Muscle layer of duodenum (tissue), 2 donors: ENCODE measurements around the gene DIAPH2.

Experiments used
- H3K27ac ChIP-seq: one replicate; pipeline ENCODE4 v1.7.0; 2013; ENCODE audit warnings: mild to moderate bottlenecking, low read length
- H3K27me3 ChIP-seq: one replicate; pipeline ENCODE4 v1.7.0; 2013; ENCODE audit warnings: low read depth, mild to moderate bottlenecking, control low read depth, low read length
- H3K36me3 ChIP-seq, 2 donors: one replicate each; pipeline ENCODE4 v1.7.0; 2013; ENCODE audit warnings: low read length in 2 of 2, control low read depth in 1 of 2, mild to moderate bottlenecking in 1 of 2; ENCODE audit not compliant: insufficient read depth in 2 of 2, control insufficient read depth in 1 of 2
- H3K4me1 ChIP-seq, 2 donors: one replicate each; pipeline ENCODE4 v1.7.0; 2013; ENCODE audit warnings: low read length in 2 of 2, mild to moderate bottlenecking in 2 of 2, control low read depth in 1 of 2, moderate library complexity in 1 of 2; ENCODE audit not compliant: insufficient read depth in 2 of 2, control insufficient read depth in 1 of 2
- H3K4me3 ChIP-seq, 2 donors: one replicate each; pipeline ENCODE4 v1.7.0; 2013; ENCODE audit warnings: low read length in 2 of 2, low read depth in 1 of 2, mild to moderate bottlenecking in 1 of 2
- H3K9me3 ChIP-seq, 2 donors: one replicate each; pipeline ENCODE4 v1.7.0; 2013; ENCODE audit warnings: low read length in 2 of 2, control low read depth in 1 of 2, mild to moderate bottlenecking in 1 of 2; ENCODE audit not compliant: control insufficient read depth in 1 of 2
- donor health status: healthy.

Gene DIAPH2

DNA sequence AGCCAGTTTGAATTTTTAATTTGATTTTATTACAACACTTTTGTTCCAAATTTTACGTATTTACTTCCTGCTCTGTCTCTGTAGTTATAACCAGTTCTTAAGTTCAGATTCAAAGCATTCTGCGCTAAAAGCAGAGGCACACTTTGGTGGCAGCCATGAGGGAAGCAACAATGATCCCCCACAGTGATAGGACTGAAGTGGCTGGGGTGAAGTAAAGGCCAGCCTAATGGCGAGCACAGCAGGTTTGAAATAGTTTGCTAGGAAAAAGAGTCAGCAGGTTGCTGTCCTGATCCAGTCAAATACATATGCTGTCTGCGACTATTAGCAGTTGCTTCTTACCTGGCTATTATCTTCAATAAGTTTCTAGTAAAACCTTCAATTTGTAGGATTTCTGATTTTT, 375.4 kb downstream of the DIAPH2 start:
- no peaks in the 10 kb centered on the region for H3K36me3 ChIP-seq
- H3K4me3 ChIP-seq = no peak overlapping the region
- H3K9me3 ChIP-seq = no peaks in the 10 kb centered on the region
- H3K27ac ChIP-seq = no peak overlapping the region
- H3K27me3 ChIP-seq = no peaks in the 10 kb centered on the region
- H3K4me1 ChIP-seq = no peaks in the 10 kb centered on the region

DNA sequence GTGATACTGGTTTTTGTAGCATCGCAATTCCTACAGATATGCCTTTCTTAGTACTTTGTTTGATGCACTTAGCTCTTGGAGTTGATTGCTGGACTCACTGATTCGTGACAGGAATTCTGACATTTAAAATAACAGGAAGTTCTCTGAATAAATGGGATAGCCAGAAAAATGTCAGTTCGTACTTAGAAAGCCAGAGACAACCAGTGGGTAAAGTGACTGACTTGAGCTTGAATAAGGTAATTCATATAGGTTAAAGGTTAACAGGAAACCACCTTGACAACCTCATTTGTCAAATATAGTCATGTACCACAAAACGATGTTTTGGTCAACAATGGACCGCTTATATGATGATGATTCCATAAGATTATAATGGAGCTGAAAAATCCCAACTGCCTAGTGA, 380.4 kb downstream of the DIAPH2 start:
- H3K4me3 ChIP-seq = no peak overlapping the region

DNA sequence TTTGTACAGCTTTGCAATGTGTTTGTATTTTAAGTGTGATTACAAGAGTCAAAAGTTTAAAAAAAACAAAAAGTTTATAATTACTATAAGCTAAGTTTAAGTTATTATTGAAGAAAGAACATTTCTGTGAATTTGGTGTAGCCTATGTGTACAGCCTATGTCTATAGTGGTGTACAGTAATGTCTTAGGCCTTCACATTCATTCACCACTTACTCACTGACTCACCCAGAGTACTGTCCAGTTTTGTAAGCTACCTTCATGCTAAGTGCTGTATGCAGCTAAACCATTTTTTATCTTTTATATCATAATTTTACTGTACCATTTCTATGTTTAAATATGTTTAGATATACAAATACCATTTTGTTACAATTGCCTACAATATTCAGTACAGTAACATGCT, 381.3 kb downstream of the DIAPH2 start:
- Histone ChIP-seq H3K27ac (no peak overlapping the region), H3K4me3 (no peak overlapping the region), H3K9me3 (no peaks in the 10 kb centered on the region), H3K4me1 (no peaks in the 10 kb centered on the region), H3K36me3 (no peaks in the 10 kb centered on the region), H3K27me3 (no peaks in the 10 kb centered on the region)

More for the DNA sequence above, 380.4 kb downstream of the DIAPH2 start:
- no peaks in the 10 kb centered on the region for H3K27me3 ChIP-seq
- no peaks in the 10 kb centered on the region for H3K9me3 ChIP-seq
- no peak overlapping the region for H3K27ac ChIP-seq
- H3K36me3 ChIP-seq = no peaks in the 10 kb centered on the region
- H3K4me1 ChIP-seq = no peaks in the 10 kb centered on the region

DNA sequence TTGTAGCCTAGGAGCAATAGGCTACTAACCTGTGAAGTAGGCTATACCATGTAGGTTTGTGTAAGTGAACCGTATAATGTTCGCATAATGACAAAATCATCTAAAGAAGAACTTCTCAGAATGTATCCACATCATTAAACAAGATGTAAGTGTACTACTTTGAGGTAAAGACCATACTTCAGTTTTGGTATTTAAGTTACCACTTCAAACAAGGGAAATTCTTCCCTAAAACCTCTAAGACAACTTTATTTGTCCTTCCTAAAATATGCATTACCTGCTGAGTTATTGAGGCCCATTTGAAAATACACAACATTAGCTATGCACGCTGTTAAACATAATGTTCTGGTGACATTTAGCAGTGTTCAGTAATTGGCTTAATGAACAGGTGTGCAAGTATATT, 381.7 kb downstream of the DIAPH2 start:
- no peaks in the 10 kb centered on the region for H3K4me1 ChIP-seq
- no peak overlapping the region for H3K27ac ChIP-seq
- no peaks in the 10 kb centered on the region for H3K36me3 ChIP-seq
- no peak overlapping the region for H3K4me3 ChIP-seq
- no peaks in the 10 kb centered on the region for H3K9me3 ChIP-seq
- H3K27me3 ChIP-seq = no peaks in the 10 kb centered on the region

DNA sequence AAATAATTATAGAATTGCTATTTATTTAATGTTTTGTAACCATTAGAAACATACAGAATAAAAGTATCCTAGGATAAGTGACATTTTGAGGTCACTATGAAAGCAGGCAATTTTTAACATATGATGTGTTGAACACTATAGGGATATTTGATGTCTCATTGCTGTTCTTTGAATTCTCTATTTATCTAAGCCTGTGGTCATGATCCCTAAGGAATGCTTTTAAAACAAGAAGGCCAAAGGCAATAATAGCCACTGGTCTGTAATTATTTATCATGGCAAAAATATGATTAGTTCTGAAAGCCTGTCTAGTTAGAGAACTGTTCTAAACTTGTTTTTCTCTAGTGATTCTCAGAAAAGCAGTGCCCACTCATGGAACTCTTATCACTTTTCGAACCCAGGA, 385.7 kb downstream of the DIAPH2 start:
- H3K36me3 ChIP-seq = no peaks in the 10 kb centered on the region
- no peak overlapping the region for H3K27ac ChIP-seq
- no peak overlapping the region for H3K4me3 ChIP-seq
- H3K9me3 ChIP-seq = no peaks in the 10 kb centered on the region
- no peaks in the 10 kb centered on the region for H3K4me1 ChIP-seq
- no peaks in the 10 kb centered on the region for H3K27me3 ChIP-seq

DNA sequence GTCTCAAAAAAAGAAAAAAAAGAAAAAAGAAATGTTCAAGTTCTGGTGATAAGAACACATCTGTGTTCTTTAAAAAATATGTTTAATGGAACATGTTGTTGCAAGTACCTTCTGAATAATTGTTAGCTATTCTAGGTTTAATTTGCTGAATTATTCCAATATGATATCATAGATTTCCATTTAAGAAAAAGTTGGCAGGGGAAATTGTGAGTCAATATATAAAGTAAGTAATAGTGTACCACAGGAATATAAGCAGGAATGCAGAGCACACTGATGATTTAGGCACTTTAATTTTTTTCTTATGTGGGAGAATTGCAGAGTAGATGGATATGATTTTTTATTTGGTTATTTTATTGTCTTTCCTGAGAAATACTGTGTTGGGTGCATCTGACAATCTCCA, 389.8 kb downstream of the DIAPH2 start:
- Histone ChIP-seq H3K36me3 (no peaks in the 10 kb centered on the region), H3K4me3 (no peak overlapping the region), H3K9me3 (no peaks in the 10 kb centered on the region), H3K27me3 (no peaks in the 10 kb centered on the region), H3K27ac (no peak overlapping the region), H3K4me1 (no peaks in the 10 kb centered on the region)

DNA sequence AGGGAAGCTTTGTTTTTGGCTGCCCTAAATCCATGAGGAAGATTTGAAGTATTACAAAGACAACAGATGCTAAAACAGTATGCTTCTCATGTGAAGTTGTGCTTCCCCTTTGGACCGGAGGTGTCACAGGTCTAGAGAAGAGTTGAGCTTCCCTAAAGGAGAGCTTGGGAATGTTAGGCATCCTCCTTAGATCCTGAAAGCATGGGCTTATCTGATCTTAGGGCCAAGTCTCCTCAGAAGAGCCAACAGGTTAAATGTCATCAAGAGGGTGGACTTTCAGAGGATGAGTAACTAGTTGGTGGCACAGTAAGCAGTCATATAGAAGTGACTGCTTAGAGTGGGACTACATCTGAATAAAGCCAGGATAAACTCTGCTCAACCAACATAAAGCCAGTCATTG, 404.5 kb downstream of the DIAPH2 start:
- H3K9me3 ChIP-seq = no peaks in the 10 kb centered on the region
- no peaks in the 10 kb centered on the region for H3K4me1 ChIP-seq
- no peak overlapping the region for H3K27ac ChIP-seq
- no peaks in the 10 kb centered on the region for H3K36me3 ChIP-seq
- H3K27me3 ChIP-seq = no peaks in the 10 kb centered on the region
- H3K4me3 ChIP-seq = no peak overlapping the region

DNA sequence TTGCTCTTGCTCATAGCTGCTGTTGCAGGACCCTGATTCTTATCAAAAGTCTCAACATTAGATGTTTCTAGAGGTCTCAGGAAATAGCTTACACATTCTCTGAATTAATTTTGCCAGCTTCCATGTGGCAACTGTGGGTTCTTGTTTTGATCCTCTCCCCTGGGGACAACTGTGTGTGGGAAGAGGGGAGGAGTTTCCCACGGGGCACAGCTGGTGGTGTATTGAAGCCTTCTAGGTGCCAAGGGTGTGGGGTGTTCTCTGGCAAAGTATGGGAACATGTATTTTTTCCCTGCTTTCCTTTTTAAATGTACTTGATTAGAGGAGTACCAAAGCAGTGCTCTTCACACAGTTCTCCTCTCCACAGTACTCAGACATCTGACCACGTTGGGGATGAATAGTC, 411.7 kb downstream of the DIAPH2 start:
- H3K27me3 ChIP-seq = no peaks in the 10 kb centered on the region
- H3K4me1 ChIP-seq = no peaks in the 10 kb centered on the region
- no peaks in the 10 kb centered on the region for H3K9me3 ChIP-seq
- H3K27ac ChIP-seq = no peak overlapping the region
- no peak overlapping the region for H3K4me3 ChIP-seq
- no peaks in the 10 kb centered on the region for H3K36me3 ChIP-seq

DNA sequence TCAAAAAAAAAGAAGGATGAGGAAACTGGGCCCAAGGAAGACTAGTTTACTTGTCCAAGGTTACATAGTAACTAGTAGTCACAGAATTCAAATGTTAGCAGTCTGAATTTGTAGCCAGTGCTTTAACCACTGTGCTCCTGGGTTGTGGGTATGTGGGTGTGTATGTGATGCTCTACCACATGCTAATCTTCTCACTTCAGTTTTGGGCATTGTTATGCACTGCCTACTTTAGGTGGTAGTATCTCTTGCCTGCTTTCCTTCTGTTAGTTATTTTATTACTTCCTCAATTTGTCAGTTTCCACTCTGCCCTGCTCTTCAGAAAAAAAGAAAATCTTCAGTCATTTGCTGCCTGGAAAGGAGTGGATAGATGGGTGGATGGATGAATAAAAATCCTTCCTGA, 418.3 kb downstream of the DIAPH2 start:
- no peak overlapping the region for H3K4me3 ChIP-seq
- no peaks in the 10 kb centered on the region for H3K9me3 ChIP-seq
- H3K4me1 ChIP-seq = no peaks in the 10 kb centered on the region
- no peaks in the 10 kb centered on the region for H3K36me3 ChIP-seq
- no peaks in the 10 kb centered on the region for H3K27me3 ChIP-seq
- no peak overlapping the region for H3K27ac ChIP-seq

DNA sequence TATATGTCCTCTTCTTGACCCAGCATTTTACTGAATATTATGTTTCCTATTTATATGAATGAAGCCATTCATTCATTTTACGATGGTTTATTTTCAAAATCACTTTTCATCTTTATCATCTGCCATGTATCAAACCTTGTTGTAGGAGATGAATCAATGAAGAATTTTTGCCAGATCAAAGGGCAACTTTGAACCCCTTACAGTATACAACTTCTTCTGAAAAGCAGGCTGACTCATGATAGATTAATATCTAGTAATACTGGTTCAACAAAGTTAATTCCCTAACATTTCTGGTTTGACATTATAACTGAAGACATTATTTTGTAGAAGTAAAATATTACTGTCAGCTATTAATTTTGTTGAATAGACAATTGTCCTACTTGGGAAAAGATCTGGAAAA, 425.1 kb downstream of the DIAPH2 start:
- no peaks in the 10 kb centered on the region for H3K9me3 ChIP-seq
- H3K4me3 ChIP-seq = no peak overlapping the region
- H3K36me3 ChIP-seq = no peaks in the 10 kb centered on the region
- H3K27me3 ChIP-seq = no peaks in the 10 kb centered on the region
- no peaks in the 10 kb centered on the region for H3K4me1 ChIP-seq
- no peak overlapping the region for H3K27ac ChIP-seq

DNA sequence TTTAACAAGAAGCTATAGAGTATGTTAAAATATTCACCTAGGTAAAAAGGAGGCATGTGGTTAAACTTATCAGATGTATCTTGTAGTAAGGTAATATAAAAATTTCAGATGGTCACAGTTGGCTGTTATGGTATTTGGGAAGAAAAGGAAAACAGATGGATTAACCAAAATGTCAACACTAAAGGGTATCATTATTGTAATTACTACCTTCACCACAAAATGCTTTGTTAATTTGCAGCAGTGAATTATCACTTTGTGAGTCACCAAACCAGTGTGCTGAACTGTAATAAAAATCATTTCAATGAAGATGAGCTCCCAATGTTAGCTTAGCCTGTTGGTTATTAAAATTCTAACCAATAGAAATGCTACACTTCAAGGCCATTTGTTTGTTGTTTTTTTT, 432.9 kb downstream of the DIAPH2 start:
- H3K27me3 ChIP-seq = no peaks in the 10 kb centered on the region
- no peaks in the 10 kb centered on the region for H3K9me3 ChIP-seq

DNA sequence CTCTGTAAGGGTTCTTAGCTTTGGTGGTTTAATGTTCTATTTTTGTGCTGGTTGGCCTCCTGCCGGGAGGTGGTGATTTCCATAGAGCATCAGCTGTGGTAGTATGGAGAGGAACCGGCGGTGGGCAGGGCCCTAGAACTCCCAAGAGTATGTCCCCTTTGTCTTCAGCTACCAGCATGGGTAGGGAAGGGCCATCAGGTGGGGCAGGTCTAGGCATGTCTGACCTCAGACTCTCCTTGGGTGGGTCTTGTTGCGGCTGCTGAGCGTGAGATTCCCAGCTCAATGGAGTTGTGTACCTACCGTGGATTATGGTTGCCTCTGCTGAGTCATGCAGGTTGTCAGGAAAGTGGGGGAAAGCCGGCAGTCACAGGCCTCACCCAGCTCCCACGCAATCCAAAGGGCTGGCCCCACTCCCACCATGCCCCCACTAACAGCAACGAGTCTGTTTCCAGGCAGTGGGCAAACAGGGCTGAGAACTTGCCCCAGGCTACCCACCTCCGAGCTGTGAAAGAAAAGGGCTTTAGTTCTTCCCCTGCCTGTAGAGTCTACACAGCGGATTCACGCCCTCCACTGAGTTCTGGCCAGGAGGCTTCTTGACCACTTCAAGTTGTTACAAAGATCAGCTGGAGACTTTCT, 434.9 kb downstream of the DIAPH2 start:
- Histone ChIP-seq H3K9me3 (no peaks in the 10 kb centered on the region), H3K27ac (no peak overlapping the region), H3K27me3 (no peaks in the 10 kb centered on the region), H3K4me1 (no peaks in the 10 kb centered on the region), H3K4me3 (no peak overlapping the region), H3K36me3 (no peaks in the 10 kb centered on the region)

More for the DNA sequence above, 432.9 kb downstream of the DIAPH2 start:
- no peak overlapping the region for H3K27ac ChIP-seq
- H3K4me1 ChIP-seq = no peaks in the 10 kb centered on the region
- H3K4me3 ChIP-seq = no peak overlapping the region
- H3K36me3 ChIP-seq = no peaks in the 10 kb centered on the region
